Psoas muscle (tissue), 8 donors: ENCODE measurements around the gene DCLRE1B. TPM values are rescaled to one million over a fixed set of nuclear protein-coding genes. Genes with fewer than 3 reads are reported as not detected.

Experiments used
- ATAC-seq, 4 donors: fragments of 200-7000 bp; cut with Tn5 transposase; one replicate each; pipeline ENCODE4 v1.9.1; 2020; ENCODE audit warnings: moderate library complexity in 3 of 4, mild to moderate bottlenecking in 2 of 4
- DNase-seq, 2 donors: peaks; one replicate each; pipeline ENCODE4 v3.0.0-alpha.2; 2020
- H3K27ac ChIP-seq: fragments of 200-600 bp; one replicate; pipeline ENCODE4 v1.8.0; 2022
- H3K27me3 ChIP-seq, 3 donors: fragments of 200-600 bp in 1 of 3; one replicate each; pipeline versions ENCODE4 v1.6.1 to v1.8.0; 2013 to 2022; ENCODE audit warnings: low read length in 2 of 3, mild to moderate bottlenecking in 2 of 3, moderate library complexity in 1 of 3; ENCODE audit not compliant: insufficient read depth in 3 of 3
- H3K36me3 ChIP-seq, 2 donors: fragments of 200-600 bp in 1 of 2; one replicate each; pipeline versions ENCODE4 v1.6.1 to v1.8.0; 2013 to 2022; ENCODE audit warnings: low read depth in 1 of 2, mild to moderate bottlenecking in 1 of 2, moderate library complexity in 1 of 2; ENCODE audit not compliant: insufficient read depth in 1 of 2
- H3K4me1 ChIP-seq: fragments of 200-600 bp; one replicate; pipeline ENCODE4 v1.8.0; 2022
- H3K4me3 ChIP-seq: fragments of 200-600 bp; one replicate; pipeline ENCODE4 v1.8.0; 2022; ENCODE audit warnings: mild to moderate bottlenecking
- H3K9me3 ChIP-seq: fragments of 200-600 bp; one replicate; pipeline ENCODE4 v1.8.0; 2022
- WGBS, 3 donors: extraction: QIAGEN DNeasy Blood & Tissue Kit; methylation state at CpG; one replicate each; pipeline versions ENCODE4 v1.1.6 to v1.1.7; 2013; 5-methylcytosine and 5-hydroxymethylcytosine counted together
- intact Hi-C, 2 donors: fragments of 100-400 bp; cut with DNase I; formaldehyde crosslinking; loops; one replicate each; pipeline versions ENCODE4 v1.11.0 to v1.14.2; 2022
- polyA plus RNA-seq, 3 donors: library from polyadenylated mRNA; stranded (reverse); fragments of 200-250 nt; gene quantifications; one replicate each; pipeline ENCODE4 v1.2.3, GENCODE V29; 2013
- total RNA-seq, 4 donors: library from RNA; stranded (reverse); fragmentation: NEBNext Ultra II Directional in 2 of 4; extraction: Animal tissue kit (Norgen Biotek cat#: 25700) in 2 of 4; gene quantifications; one replicate each; pipeline versions ENCODE4 v1.2.1 to v1.2.4, GENCODE V29; 2021 to 2023
- TF ChIP-seq, protein P1 (sequence below): fragments of 200-600 bp; IDR thresholded peaks from one replicate; pipeline ENCODE4 v1.8.0; 2022; ENCODE audit warnings: antibody characterized with exemption
- donor health status: healthy with polysubstance abuse.
- donor health status: DM: no; HTN: no; CAD: no; lungs with moderate emphysema.
- donor health status: Bipolar disorder and iron deficiency.
- donor health status: healthy.
- donor health status: DM: yes; HTN: yes; CAD: no.
- donor health status: DM: no; HTN: no; CAD: no.
- donor health status: DM: no; HTN: no; CAD: no.
- donor health status: DM: yes; HTN: yes; CAD: no.

The DCLRE1B gene
- total and polyA plus RNA-seq, 7 donors: 1.2 to 2.6 (median 2.2) TPM

DNA sequence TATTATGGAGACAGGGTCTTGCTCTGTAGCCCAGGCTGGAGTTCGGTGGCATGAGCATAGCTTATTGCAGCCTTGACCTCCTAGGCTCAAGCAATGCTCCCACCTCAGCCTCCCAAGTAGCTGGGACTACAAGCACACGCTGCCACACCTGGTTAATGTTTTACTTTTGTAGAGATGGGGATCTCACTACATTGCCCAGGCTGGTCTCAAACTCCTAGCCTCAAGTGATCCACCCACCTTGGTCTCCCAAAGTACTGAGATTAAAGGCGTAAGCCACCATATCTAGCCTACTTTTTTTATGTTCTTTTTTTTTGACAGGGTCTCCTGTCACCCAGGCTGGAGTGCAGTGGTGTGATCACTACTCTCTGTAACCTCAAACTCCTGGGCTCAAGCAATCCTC, 11.9 kb upstream of the DCLRE1B start:
- no peak overlapping the region for H3K27ac ChIP-seq
- no peak for ATAC-seq
- no peaks in the 10 kb centered on the region for H3K9me3 ChIP-seq
- H3K4me1 ChIP-seq: no peaks in the 10 kb centered on the region
- no peak for DNase-seq
- intact Hi-C loops: loop anchor here in 1 of 2 donors (10.0 kb wide), 1 partner anchor 58 kb away; no protein-coding TSS in a partner anchor
- no peaks in the 10 kb centered on the region for H3K27me3 ChIP-seq
- H3K36me3 ChIP-seq: peaks cover 0 to 45% of the 10 kb centered on the region in 2 donors
- TF ChIP-seq, protein P1, sequence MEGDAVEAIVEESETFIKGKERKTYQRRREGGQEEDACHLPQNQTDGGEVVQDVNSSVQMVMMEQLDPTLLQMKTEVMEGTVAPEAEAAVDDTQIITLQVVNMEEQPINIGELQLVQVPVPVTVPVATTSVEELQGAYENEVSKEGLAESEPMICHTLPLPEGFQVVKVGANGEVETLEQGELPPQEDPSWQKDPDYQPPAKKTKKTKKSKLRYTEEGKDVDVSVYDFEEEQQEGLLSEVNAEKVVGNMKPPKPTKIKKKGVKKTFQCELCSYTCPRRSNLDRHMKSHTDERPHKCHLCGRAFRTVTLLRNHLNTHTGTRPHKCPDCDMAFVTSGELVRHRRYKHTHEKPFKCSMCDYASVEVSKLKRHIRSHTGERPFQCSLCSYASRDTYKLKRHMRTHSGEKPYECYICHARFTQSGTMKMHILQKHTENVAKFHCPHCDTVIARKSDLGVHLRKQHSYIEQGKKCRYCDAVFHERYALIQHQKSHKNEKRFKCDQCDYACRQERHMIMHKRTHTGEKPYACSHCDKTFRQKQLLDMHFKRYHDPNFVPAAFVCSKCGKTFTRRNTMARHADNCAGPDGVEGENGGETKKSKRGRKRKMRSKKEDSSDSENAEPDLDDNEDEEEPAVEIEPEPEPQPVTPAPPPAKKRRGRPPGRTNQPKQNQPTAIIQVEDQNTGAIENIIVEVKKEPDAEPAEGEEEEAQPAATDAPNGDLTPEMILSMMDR: no peak
- H3K4me3 ChIP-seq: no peak overlapping the region
- 97 to 98% (median 98%) methylated on average over 3 of the region's 3 CpGs for WGBS, 3 donors

DNA sequence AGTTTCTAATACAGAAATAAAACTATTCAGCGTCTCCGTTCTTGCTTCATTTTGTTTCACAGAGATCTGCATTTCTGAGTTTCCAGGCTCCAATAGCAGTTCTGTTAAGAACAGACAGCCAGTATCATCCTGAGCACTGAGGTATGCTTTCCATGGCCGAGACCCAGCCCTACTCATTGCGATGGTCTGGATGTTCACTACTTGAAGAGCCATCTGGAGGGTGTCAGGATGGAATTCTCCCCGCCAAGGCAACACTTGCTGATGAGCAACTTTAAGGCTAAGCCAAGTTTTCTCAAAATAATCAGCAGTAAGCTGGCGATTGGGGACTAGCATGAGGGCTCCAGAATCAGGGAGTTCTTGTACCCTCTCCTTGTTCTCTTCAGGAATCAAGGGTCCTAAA, 10.0 kb upstream of the DCLRE1B start:
- Histone ChIP-seq H3K36me3 (peaks cover 3 to 64% of the 10 kb centered on the region in 2 donors), H3K9me3 (no peaks in the 10 kb centered on the region), H3K4me1 (no peaks in the 10 kb centered on the region), H3K27me3 (no peaks in the 10 kb centered on the region), H3K4me3 (no peak overlapping the region), H3K27ac (no peak overlapping the region)
- DNase-seq (no peak), ATAC-seq (no peak)
- TF ChIP-seq, protein P1: no peak
- intact Hi-C loops: loop anchor here in 1 of 2 donors (10.0 kb wide), 1 partner anchor 60 kb away; no protein-coding TSS in a partner anchor
- 88 to 92% (median 89%) methylated on average over 6 of the region's 6 CpGs for WGBS, 3 donors

DNA sequence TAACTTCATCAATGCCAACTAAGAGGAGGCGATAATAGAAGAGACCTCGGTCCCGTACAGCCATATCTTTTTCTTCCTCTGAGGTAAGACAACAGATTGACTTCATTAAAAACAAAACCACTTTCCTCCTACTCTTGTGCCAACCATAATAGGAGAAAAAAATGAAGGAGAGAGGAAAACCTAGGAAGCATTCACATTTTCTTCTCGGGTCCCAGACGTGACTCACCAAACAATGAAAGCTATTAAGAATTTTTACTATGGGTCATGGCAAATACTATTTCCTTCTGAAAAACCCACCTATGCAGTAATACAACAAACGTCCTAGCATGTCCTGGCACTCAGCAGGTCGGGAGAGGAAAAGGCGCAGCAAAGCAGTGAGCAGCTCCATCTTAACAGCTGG, 9.2 kb upstream of the DCLRE1B start:
- Histone ChIP-seq H3K27ac (no peak overlapping the region), H3K4me3 (no peak overlapping the region), H3K36me3 (peaks cover 4 to 72% of the 10 kb centered on the region in 2 donors), H3K27me3 (no peaks in the 10 kb centered on the region), H3K4me1 (no peaks in the 10 kb centered on the region), H3K9me3 (no peaks in the 10 kb centered on the region)
- ATAC-seq (no peak), DNase-seq (no peak)
- intact Hi-C loops: loop anchor here in 1 of 2 donors (10.0 kb wide), 1 partner anchor 61 kb away; no protein-coding TSS in a partner anchor
- 91 to 93% (median 93%) methylated on average over 8 of the region's 8 CpGs for WGBS, 3 donors
- TF ChIP-seq, protein P1: no peak

DNA sequence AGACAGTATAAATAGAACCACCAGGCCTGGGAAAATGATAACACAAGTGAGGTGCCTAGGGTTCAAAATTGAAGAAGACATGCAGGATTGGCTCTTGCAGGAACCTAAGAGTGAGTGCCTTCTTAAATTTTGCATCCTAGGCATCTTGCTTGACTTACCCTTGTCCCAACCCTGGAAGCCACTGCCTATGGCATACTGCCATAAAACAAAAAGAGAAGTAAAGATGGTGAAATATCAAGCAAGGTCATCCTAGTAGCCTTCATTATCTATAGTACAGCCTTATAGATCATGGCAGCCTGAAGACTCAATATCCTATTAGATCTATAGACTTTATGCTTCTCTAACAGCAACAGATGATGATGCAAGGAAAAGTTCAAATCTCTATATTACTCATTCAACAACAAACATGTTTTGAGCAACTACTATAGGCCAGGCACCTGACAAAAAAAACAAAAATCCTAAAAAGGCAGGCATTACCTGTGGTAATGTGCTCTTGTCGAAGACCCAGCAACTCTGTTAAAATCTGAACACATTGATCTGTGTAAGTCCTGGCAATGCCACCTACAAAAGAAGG, 6.8 kb upstream of the DCLRE1B start:
- Histone ChIP-seq H3K9me3 (no peaks in the 10 kb centered on the region), H3K27ac (no peak overlapping the region), H3K36me3 (peaks cover 4 to 87% of the 10 kb centered on the region in 2 donors), H3K27me3 (no peaks in the 10 kb centered on the region), H3K4me3 (no peak overlapping the region), H3K4me1 (peaks cover 2% of the 10 kb centered on the region)
- ATAC-seq: no peak
- 94 to 97% (median 95%) methylated on average over 1 of the region's 1 CpG for WGBS, 3 donors
- DNase-seq: no peak
- TF ChIP-seq, protein P1: no peak
- intact Hi-C loops: loop anchor here in 1 of 2 donors (10.0 kb wide), 1 partner anchor 64 kb away; no protein-coding TSS in a partner anchor

DNA sequence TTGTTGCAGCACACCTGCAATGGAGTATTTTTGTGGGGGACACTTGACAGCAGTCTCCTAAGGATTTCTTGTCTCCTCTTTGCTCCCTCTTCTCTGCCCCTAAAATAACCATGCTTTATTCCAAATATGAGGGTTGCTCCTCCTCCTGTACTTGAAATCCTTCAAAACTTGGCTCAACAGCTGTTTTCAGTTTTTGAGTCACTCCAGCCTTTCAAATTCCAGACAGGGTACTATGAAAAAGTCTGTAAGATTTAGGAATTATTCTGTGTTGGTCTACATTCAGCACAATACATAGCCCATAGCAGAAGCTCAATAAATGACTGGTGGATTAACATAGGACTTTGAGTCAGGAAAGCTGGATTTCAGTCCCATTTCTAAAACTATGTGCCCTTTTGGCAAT, 6.0 kb upstream of the DCLRE1B start:
- Histone ChIP-seq H3K9me3 (no peaks in the 10 kb centered on the region), H3K36me3 (peaks cover 4 to 83% of the 10 kb centered on the region in 2 donors), H3K4me3 (no peak overlapping the region), H3K27ac (no peak overlapping the region), H3K27me3 (no peaks in the 10 kb centered on the region), H3K4me1 (peaks cover 9% of the 10 kb centered on the region)
- ATAC-seq (no peak), DNase-seq (no peak)
- TF ChIP-seq, protein P1: no peak
- intact Hi-C loops: loop anchor here in 1 of 2 donors (10.0 kb wide), 1 partner anchor 64 kb away; no protein-coding TSS in a partner anchor
